ENCODE results near the gene AMHR2.

The AMHR2 gene

DNA sequence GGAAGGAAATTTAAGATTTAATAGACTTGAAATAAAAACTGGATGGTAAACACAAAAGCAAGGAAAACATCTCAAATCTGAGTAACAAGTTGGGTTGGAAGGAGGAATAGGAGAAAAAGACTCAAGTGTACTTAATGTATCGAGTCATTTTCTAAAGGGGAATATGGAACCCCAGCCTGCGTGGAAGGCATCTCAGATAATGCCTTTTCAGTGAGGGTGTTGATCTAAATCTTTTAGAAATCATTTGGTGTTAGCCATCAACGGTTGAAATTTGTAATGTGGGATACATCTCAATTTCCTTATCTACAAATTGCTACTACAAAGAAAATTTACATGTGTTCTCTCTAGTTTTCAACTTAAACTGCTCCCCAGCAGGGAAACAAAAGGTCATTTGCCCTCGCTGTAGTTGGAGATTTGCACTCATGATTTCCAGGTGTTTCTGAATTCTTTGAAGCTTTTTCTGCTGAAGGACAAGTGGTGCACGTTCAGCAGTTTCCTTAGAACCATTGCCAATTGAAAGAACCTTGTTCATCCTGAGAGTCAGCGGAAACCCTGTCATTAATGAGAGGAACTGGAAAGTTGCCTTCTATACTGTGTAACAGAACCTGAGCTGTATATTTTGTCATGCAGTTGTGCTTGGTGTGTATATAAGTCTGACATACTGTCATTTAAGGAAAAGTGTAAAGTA lies 30.4 kb downstream of the AMHR2 start:
- no peak for DNase-seq

DNA sequence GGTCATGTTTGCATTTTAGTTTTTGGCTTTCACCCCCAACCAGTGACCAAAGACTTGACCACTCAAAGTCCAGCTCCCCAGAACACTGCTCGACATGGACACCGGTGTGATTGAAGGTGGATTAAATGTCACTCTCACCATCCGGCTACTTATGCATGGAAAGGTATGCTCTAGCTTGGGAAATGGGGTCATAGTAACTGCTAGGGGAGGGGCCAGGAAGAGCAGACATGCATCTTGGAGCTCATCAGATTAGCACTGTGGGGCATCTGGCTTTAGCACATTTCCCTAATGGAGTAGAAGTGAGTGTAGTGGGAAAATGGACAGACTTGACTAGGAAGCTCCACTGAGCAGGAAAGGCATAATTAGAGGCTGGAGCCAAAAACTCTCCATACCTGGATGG lies 31.1 kb downstream of the AMHR2 start:
- DNase-seq, result no peak

GRCh38 chr12:53456654-53457366 lies 33.2 kb downstream of the AMHR2 start:
- DNase-seq, result no peak

GRCh38 chr12:53459097-53459496 lies 35.4 kb downstream of the AMHR2 start:
- no peak for DNase-seq

DNA sequence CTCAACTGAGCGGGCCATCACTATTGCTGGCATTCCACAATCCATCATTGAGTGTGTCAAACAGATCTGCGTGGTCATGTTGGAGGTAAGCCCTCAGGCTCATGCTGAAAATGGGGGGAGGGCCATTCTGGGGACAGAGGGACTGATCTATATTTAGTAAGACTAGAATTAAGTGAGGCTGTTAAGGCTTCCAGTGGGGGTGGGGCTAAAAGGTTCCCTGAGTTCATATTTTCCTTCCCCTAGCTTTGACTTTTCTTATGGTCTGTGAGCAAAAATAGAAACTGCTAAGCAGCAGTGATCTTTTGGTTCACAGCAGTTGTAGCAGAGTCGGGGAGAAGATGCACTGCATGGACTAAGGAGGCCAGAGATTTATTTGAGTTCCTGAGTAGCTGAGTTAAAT lies 37.4 kb downstream of the AMHR2 start:
- DNase-seq, result no peak

DNA sequence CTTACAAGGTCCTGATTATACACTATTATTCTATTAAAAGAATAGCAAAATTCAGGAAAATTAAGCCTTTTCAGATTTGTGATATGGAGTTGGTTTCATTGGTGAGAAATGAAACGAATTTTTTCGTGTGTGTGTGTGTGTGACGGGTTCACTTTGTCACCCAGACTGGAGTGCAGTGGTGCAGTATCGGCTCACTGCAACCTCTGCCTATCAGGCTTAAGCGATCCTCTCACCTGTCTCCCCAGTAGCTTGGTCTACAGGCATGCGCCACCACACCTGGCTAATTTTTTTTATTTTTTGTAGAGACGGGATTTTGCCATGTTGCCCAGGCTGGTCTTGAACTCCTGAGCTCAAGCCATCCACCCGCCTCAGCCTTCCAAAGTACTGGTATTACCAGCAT lies 37.9 kb downstream of the AMHR2 start:
- no peak for DNase-seq

DNA sequence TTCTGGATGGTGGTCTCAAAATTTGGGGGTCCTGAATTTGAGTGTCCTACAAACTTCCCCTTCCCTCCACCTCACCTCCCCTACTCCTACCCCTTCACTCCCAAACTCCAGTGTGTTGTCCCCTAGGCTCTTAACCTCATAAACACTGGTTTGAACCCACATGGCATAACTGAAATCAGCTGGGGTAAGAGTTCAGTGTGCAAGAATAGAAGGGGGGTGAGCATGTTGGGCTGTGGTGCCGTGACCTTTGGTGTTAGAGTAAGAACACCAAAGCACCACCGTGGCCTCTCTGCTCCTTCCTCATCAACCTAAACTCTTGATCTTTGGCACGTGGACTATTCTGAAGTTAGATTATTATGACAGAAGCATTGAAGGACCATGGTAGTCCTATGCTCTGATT lies 39.3 kb downstream of the AMHR2 start:
- DNase-seq, result no peak

DNA sequence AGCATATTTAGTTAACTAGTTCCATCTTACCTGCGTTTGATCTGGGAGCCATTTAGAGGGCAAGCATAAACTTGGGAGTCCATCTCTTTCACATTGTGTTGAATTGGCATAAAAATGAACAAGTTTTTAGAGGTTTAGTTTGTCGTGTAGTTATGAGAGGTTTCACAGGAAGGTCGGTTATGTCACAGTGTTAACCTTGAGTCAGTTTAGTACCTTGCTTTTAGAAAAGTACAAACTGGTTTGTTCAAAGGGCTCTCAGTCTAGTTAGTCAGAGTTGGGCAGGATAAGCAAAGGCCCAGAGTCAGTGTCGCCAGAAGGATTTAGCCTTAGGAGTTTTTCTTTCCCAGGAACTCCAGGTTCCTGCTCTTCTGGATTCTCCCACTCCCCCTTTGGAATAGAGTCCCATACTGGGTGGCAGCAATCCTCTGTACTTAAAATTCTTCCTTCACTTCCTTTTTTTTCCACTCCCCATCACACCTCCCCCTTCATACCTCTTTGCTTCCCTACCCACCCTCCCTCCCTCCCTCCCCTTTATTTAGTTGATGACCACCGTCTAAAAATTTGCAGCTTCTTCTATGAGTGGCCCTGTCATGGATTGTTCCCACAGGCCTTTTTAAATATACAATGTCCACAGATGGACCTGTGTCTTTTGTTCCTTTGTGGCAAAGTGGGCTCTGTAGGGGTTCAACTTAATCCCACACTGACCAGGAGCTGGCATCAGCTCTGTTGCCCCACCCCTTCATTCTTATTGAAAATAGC lies 40.3 kb downstream of the AMHR2 start:
- DNase-seq, result no peak

- DNase-seq, result no peak
Observed at GRCh38 chr12:53464685-53465418, 41.2 kb downstream of the AMHR2 start.

DNA sequence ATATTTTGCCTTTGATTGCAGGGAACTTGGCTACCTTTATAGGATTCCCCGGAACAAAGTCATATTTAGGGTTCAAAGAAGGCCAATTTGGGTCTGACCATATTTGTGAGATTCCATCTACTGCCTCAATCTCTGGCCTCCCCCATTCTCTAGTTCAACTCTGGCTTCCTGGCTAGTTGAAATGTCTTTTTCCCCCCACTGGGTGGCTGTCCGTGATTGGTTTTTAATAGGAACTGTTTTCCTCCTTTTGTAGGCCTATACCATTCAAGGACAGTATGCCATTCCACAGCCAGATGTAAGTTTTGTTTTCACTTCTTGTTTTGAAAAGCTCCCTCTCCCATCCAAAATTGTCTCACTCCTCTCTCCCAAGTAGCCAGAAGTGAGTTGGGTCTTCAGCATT lies 42.0 kb downstream of the AMHR2 start:
- DNase-seq, result no peak

- no peak for DNase-seq
Observed at GRCh38 chr12:53466640-53467039, 43.0 kb downstream of the AMHR2 start.

DNA sequence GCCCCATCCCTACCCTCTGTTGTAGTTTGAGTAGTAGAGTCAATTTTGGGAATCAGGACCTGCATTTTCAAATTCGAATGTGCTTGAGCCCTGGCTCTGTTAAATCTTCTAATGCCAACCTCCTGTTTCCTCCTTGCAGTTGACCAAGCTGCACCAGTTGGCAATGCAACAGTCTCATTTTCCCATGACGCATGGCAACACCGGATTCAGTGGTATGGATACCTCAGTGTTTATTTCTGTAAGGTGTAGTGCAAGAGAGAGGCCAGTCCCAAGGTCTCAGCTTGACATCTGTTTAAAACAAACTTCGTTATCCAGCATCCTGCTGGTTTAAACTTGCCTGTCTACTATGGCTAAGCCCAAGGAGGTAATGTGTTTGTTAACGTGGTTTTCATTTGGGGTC lies 43.4 kb downstream of the AMHR2 start:
- no peak for DNase-seq

DNA sequence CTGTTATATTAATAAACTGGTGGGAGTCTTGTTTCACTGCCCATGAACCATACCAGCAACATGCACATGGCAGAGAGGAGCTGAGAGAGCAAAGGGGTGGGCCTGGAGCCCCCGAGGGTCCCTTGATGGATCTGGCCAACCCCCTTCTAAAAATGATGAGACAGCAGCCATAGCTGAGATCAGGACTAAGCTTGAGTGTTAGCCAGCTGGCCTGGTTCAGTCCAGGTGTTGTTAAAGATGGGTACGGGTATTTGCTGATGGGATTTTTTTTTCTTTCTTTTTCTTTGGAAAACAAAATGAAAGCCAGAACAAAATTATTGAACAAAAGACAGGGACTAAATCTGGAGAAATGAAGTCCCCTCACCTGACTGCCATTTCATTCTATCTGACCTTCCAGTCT lies 44.2 kb downstream of the AMHR2 start:
- DNase-seq, result no peak

GRCh38 chr12:53468282-53468681 lies 44.6 kb downstream of the AMHR2 start:
- no peak for DNase-seq

DNA sequence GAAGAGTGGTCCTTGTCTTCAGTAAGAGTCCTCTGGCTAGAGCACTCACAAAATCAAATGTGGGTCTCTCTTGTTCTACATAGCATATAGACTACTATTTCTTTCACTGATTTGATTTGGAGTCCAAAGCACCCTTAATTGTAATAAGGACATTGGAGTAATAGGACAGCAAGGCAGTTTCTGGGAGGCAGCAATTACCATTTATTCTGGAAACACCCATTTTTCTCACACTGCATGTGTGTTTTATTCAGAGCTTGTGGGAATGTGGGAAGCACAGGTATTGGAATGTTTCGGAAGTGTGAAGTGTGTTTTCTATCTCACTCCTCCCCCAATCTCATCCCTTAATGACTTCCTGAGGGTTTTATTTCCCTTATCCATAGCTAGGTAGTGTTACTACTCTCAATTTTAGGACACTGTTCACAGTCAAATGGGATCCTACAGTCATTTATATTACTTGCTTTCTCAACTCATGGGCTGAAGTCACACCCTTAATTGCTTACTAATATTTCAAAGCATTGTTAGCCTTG lies 48.5 kb downstream of the AMHR2 start:
- no peak for DNase-seq

DNA sequence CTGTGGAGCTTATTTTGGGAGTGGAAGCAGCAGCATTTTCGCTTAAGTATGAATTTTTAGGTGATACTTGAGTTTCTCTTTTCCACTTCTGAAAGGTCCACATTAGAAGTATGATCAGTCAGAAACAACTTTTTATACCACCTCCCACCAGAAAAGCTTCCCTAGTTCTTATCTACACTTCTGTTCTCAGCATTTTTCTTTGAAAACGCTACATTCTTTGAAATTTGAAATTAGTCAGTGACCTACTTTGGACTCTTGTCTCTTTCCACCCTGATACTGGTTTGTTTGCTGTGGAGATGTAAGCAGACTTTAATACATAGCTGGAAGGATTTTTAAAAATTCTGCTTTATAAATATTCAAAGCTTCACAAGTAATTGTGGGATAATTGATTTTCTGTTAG lies 50.4 kb downstream of the AMHR2 start:
- no peak for DNase-seq

GRCh38 chr12:53474819-53475218 lies 51.2 kb downstream of the AMHR2 start:
- DNase-seq, result no peak

DNA sequence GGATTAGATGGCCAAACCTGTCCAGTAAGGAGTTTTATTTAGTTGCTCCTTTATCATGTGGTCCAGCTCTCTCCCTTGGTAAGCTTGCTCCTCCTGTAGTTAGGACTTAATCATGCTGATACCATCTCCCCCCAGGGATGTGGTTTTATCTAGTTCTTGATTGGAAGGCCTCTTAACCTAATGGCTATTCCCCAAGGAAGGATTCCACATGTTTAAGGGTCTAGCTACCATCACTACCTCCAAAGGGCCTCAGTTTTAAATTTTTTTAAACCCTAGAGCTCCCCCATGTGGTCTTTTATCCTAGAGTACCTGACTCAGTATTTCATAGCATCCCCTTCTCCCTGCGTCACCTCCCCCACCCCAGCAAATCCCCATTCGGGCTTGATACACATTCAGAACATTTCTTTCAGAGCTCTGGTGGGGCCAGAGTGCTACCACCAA lies 53.1 kb downstream of the AMHR2 start:
- DNase-seq, result no peak

GRCh38 chr12:53478865-53479264 lies 55.2 kb downstream of the AMHR2 start:
- DNase-seq, result no peak

DNA sequence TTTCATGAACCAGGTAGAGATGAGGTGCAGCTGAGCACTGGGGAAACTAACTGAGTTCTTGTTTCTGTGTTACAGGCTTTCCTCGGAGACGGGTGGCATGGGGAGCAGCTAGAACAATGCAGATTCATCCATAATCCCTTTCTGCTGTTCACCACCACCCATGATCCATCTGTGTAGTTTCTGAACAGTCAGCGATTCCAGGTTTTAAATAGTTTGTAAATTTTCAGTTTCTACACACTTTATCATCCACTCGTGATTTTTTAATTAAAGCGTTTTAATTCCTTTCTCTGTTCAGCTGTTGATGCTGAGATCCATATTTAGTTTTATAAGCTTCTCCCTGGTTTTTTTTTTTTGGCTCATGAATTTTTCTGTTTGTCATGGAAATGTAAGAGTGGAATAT lies 55.7 kb downstream of the AMHR2 start:
- no peak for DNase-seq

- DNase-seq, result no peak
Observed at GRCh38 chr12:53480491-53481442, 57.1 kb downstream of the AMHR2 start.

Data from COR-L47 (cell line).